HG03575 (cell line): ENCODE data around the gene CA14.
"Not testable (repeated sequence)": the region's sequence is repeated elsewhere in the genome, so short reads cannot be mapped to it uniquely, and the experiment has no call there.

Experiments
- ATAC-seq: cut with Tn5 transposase; IDR thresholded peaks from one replicate; pipeline ENCODE4 v1.9.1; 2021; ENCODE audit not compliant: unreplicated experiment, insufficient number of reproducible peaks, low FRiP score; ENCODE audit errors: extremely low read depth

The CA14 gene

DNA sequence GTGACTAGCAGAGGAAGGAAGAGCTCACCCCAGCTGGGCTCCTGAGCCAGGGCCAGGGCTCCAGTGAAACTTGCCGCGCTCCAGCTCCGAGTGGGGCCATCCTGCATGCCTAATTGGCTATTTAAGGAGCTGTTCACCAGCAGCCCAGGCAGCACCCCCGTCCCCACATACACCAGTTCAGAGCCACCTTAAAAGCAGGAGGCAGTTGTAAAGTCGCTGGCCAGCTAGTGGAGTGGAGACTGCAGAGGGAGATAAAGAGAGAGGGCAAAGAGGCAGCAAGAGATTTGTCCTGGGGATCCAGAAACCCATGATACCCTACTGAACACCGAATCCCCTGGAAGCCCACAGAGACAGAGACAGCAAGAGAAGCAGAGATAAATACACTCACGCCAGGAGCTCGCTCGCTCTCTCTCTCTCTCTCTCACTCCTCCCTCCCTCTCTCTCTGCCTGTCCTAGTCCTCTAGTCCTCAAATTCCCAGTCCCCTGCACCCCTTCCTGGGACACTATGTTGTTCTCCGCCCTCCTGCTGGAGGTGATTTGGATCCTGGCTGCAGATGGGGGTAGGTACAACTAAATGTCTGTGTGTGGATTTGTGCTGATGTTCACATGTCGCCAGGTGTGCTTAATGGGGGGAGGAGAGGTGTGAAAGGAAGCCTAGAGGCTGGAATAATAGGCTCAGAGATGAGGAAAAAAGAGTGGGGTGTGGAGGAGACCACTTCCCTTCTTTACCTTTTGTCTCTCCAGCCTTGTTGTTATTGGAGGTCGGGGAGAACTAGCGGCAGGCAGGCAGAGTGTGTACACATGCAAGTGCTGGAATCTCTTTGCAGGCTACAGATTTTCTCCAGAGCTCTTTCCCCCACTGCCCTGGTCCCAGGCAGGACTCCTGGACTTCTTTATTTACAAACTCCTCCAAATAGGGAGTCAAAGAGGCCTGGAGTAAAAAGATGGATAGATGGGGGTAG is at the start of gene CA14:
Gene CA14 (plus strand): TSS at position 151 of the 962 bp plus-strand sequence. CDS start 355 bp downstream, at position 506.
- no peak for ATAC-seq

GRCh38 chr1:150208460-150208859 is 49.1 kb upstream of the CA14 start:
- ATAC-seq = not testable (repeated sequence)

DNA sequence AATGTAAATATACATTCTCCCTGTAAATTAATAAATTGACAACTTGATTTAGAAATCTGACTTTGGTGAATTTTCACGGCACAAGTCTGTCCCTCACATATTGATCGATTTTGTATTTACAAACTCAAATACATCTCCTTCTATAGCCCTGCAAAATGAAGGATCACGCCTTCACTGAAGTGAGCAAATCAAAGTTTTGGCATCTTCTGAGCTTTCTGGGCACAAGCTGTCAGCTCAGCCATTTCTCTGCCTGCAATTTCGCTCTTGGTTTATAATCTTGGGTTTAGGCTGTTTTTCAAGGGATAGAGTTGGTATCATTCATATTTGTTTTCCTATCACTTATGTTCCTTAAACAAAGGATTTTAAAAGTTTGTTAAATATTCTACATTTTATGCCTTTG is 47.5 kb upstream of the CA14 start:
- no peak for ATAC-seq

GRCh38 chr1:150210706-150211105 is 46.9 kb upstream of the CA14 start:
- no peak for ATAC-seq

DNA sequence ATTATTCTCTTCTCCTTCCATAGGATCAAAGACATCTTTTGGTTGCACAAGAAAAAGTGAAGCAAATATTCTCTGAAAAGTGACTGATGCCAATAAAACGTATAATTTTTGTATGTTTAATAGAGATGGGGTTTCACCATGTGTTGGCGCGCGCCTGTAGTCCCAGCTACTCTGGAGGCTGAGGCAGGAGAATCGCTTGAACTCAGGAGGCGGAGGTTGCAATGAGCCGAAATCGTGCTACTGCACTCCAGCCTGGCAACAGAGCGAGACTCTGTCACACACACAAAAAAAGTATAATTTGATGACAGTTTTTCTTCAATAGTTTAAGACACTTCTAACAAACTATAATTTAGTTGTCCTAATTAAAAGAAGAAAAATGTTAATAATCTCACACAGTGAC is 45.5 kb upstream of the CA14 start:
- no peak for ATAC-seq

DNA sequence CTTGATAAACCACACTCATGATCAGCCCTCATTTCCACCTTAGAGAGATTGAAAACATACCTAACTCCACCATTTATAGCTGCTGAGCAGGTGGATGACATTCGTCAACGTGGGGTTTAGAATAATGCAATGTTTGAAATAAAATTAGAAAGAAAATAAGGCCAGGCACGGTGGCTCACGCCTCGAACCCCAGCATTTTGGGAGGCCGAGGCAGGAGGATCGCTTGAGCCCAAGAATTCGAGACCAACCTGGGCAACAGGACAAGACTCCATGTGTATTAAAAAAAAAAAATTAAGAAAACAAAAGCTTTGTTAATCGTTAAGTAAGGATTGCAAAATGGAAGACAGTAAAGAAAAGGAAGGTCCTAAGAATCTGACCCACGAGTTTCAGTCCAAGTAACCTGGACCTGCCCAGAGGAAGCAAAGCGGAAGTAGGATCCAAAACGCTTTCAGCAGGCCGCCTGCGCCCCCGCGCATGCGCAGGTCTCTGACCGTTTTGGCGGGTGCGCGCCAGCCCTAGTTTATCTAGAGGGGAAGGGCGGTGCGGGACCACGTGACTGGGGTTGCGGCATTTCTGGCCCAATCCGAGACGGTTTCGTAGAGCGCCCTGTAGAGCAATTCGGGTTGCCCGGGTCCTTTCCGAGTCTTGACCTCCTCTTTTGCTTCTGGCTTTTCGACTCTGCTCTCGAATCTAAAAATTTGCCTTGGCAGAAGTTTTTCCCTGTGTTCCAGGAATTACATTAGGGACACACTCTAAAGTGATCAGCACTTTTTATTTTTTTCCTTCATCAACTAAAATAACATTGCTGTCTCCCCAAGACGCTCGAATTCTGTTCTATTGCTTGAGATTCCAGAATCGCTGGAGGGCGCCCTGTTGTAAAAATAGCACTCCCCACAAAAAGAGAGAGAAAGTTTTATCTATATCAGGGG is 44.1 kb upstream of the CA14 start:
- no peak for ATAC-seq

GRCh38 chr1:150214099-150214756 is 43.3 kb upstream of the CA14 start:
- ATAC-seq = not testable (repeated sequence)

DNA sequence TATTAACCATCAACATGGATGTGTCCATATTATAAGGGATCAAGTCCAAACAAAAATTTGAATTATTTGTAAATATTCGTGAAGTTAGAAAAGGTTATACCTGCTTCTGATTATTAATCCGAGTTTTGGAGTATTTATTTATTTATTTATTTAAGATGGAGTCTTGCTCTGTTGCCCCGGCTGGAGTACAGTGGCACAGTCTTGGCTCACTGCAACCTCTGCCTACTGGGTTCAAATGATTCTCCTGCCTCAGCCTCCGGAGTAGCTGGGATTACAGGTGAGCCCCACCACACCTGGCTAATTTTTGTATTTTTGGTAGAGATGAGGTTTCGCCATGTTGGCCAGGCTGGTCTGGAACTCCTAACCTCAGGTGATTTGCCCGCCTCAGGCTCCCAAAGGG is 41.7 kb upstream of the CA14 start:
- not testable (repeated sequence) for ATAC-seq

DNA sequence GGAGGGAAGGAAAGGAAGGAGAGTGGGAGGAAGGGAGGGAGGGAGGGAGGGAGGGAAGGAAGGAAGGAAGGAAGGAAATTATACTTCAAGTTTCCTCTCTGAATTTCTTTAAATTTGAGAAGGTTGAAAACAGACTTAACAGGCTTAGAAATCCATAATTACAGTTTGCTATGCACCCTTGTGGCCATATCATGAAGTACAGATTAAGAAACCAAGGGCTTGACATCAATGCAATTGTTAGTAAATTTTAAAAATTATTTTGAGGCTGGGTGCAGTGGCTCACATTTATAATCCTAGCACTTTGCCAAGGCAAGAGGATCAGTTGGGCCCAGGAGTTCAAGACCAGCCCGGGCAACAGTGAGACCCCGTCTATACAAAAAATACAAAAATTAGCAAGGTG is 36.0 kb upstream of the CA14 start:
- no peak for ATAC-seq

DNA sequence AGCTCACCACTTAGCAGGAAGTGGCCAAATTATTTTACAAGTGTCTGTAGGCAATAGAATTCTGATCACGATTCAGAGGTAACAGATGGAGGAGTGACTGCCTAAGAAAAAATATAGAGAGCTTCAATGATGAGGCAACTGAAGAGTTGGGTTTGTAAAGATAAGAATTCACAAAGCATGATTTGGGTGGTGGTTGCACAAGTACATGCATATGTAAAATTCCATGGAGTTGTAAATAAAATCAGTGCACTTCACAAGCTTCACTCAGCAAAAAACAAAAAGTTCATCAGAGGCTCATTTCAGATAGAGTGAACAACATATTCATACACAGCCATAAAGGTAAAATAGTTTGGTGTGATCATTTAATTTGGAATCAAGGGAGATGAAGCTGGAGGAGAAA is 32.6 kb upstream of the CA14 start:
- ATAC-seq = no peak

- no peak for ATAC-seq
Observed at GRCh38 chr1:150225546-150225945, 32.0 kb upstream of the CA14 start.

GRCh38 chr1:150226486-150226885 is 31.1 kb upstream of the CA14 start:
- ATAC-seq = no peak

GRCh38 chr1:150227228-150227627 is 30.3 kb upstream of the CA14 start:
- ATAC-seq = no peak

GRCh38 chr1:150228246-150228645 is 29.3 kb upstream of the CA14 start:
- not testable (repeated sequence) for ATAC-seq

DNA sequence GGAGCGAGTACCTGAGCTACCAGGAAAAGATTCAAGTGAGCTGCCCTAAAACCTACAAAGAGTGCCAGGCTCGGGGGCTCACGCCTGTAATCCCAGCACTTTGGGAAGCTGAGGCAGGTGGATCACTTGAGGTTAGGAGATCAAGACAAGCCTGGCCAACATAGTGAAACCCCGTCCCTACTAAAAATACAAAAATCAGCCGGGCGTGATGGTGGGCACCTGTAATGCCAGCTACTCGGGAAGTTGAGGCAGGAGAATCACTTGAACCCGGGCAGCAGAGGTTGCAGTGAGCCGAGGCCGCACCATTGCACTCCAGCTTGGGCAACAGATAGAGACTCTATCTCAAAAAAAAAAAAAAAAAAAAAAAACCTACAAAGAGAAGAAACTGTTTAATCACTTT is 24.7 kb upstream of the CA14 start:
- not testable (repeated sequence) for ATAC-seq

DNA sequence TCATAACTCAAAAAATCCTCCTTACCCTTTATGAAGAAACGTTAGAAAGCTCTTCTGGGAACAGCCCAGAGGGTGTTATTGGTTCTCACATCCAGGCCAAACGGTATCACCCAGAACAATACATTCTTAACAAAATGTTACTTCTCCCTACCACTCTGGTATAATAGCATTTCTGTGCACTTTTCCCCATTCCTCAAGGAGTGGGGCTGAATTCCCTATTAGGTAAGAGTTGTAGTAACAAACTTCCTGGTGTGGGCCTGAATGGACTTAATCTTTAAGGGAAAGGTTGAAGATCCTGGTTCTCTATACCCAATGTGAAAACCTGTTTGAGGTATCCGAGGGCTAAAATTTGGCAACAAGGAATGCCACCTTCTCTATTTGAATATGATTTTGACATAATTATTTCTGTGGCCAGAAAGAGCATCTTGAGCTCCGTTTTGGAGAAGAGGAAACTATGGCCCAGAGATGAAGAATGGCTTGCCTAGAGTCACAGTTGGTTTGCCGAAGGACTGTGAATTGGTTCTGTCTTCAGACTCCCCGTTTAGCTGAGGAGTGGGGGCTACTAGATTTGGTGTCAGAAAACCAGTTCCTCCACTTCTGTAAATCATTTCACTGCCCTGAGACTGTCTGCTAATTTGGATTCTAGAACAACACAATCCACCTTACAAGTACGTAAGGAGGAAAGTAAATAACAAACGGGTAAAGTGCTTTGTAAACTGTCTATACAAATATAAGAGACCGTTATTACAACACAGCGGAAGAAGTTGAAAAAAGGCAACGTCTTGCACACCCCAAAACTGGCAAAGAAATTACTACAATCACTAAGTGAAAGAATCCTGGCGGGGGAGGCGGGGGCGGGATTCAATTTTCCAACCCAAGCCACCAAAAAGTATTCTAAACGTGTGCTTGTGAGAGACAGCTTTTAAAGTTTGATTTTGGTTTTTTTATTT is 23.9 kb upstream of the CA14 start:
- ATAC-seq = no peak

DNA sequence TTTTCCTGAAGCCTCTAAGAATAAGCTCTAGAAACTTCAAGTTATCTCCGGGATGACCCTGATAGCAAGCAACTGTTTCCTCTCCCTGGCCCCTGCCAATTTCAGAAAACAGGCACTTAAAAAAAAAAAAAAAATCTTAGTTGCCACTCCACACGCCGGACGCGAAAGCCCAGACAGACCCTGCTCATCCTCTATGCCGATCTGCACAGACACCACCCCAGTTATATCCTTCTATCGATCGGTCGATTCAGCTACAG is 23.3 kb upstream of the CA14 start:
- no peak for ATAC-seq

DNA sequence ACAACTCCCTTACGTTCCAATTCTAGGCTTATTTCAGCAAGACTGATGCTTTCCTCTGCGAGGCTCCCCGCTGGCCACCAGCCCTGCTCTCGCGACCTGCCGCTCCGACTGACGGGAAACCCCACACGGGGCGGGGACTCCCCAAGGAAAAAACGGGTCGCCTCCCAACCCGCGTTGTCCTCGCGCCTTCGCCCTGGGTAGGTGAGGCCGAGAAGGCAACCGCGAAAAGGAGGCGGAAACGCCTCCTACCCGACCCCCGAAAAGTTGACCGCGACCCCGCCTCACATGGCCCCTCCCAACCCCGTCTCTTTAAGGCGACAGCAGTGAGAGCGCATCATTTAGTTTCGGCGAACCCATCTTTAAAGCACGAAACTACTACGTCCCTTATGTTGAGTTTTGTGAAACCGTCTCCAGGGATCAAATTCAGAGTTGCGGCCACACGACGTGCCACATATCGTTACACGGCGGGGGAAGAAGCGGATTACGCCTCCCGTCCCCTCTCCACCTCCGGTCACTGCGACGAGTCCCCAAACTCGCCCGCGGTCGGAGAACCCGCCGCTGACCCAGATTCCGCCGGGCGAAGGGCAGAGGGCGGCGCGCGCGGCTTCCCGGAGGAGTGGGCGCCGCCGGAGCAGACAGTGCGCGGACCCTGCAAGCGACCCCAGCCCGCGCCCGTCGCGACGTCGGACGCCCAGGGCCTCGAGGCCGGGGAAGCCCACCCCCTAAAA is 22.8 kb upstream of the CA14 start:
- no peak for ATAC-seq
